ENCODE measurements around the gene RNF138.
A peak's percentile ranks its signal among the peaks of the same experiment; 100 is the strongest.

- TF ChIP-seq CTCF (IDR thresholded peaks at IDR 0.05) (no peak), POLR2AphosphoS5 (IDR thresholded peaks at IDR 0.05) (peak in 1 of 3 donors; percentile 7), POLR2A (IDR thresholded peaks at IDR 0.05) (no peak), EP300 (IDR thresholded peaks at IDR 0.05) (no peak)
Measured at GRCh38 chr18:32122039-32122438, 30.4 kb downstream of the RNF138 start.
